UCSD-AML1 (cell line): Measurements from ENCODE around the gene TMED3.

Source experiments
- DNase-seq: peaks from one replicate; lab custom pipeline; 2025; ENCODE audit not compliant: unreplicated experiment; lab: John Stamatoyannopoulos, UW

Gene TMED3

DNA sequence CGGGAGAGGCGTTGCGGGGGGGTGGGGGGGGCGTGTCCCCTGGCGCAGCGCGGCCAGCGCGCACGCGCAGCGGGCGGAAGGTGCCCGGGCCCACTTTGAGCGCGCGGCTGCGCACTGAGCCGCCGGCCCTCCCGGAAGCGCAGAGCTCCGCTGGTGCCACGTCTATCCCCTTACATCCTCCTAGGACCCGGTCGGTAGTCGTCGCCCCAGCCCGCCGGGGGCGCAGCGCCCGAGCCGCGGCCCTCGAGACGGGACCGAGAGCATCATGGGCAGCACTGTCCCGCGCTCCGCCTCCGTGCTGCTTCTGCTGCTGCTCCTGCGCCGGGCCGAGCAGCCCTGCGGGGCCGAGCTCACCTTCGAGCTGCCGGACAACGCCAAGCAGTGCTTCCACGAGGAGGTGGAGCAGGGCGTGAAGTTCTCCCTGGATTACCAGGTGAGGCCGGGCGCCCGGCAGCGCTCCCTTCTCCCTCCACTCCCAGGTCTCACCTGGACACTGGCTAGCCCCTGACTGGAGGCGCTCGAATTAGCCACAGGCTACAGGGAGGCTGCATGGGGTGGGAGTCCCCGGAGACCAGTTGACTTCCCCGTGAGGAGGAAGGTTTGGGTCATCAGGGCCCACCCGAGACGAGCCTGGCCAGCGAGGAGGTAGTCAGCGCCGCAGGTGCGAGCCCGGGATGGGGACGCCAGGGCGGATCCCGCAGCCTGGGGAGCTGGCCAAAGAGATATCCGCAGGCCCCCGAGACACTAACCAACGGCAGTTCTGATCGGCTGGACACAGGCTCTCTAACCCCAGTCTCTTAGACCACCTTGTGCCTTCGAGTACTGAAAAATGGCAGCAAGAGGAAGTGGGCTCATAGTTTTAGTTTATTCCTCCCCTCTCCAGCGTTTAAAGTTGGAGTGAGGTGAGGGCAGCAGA, at the start of gene TMED3:
Gene TMED3 (plus strand): TSS at position 128 of the 916 bp plus-strand sequence. CDS start 138 bp downstream, at position 266.
- DNase-seq: peak; percentile 92

DNA sequence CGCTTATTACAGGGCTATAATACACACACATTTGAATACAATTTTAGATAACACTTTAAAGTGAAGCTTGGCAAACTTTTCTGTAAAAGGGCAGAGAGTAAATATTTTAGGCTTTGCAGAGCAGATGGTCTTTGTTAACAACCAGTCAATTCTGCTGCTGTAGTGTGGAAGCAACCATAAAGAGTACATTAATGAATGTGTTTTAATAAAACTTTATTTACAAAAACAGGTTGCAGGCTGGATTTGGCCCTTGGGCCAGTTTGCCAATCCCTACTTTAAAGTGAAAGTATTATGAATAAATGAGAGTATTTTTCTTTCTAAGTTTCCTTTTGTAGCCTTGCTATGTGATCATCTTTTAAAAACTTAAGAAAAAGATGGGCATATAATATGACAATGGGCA, 49.1 kb upstream of the TMED3 start:
- DNase-seq: no peak

DNA sequence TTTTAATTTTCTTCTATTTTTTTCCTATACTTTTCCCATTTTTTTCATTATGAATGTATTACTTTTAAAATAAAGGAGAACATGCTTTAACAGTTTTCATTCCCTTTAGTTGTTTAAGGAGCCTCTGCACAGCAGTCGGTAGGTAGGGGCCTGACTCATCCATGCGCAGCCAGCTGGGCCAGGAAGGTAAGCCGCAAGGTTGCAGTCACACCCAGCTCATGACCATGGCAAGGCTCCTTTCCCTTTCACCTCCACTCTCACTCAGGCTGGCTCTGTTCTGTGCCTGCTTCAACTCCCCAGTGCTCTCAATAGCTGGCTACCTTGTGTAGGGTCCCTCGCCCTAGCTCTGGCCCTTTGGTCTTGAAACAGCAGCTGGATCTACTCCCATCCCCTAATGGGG, 45.7 kb upstream of the TMED3 start:
- DNase-seq: no peak

DNA sequence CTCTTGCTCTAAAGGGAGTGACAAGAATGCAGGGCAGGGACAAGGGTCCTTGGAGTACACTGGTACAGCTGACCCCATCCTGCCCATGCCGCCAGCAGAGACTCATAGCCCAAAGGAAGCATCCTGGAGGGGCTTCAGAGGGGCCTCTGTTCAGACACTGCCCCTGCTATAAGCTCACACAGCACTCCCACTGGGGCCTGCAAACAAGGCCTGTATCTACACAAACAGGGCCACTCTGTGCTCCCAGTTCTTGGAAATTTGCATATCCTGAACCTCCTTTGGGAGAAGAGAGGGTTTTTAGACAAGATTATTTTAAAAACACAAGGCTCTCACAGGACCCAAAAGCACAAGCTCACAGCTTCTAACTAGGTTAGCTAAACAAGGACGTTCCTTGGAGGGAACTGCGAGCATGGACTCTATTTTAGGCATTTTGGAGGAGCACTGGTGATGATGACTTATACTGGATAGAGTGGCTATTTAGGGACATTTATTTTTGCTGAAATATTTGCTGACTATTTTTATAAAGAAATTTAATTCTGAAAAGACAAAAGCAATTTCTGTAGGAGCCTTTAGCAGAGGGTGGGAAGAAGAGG, 44.8 kb upstream of the TMED3 start:
- no peak for DNase-seq

DNA sequence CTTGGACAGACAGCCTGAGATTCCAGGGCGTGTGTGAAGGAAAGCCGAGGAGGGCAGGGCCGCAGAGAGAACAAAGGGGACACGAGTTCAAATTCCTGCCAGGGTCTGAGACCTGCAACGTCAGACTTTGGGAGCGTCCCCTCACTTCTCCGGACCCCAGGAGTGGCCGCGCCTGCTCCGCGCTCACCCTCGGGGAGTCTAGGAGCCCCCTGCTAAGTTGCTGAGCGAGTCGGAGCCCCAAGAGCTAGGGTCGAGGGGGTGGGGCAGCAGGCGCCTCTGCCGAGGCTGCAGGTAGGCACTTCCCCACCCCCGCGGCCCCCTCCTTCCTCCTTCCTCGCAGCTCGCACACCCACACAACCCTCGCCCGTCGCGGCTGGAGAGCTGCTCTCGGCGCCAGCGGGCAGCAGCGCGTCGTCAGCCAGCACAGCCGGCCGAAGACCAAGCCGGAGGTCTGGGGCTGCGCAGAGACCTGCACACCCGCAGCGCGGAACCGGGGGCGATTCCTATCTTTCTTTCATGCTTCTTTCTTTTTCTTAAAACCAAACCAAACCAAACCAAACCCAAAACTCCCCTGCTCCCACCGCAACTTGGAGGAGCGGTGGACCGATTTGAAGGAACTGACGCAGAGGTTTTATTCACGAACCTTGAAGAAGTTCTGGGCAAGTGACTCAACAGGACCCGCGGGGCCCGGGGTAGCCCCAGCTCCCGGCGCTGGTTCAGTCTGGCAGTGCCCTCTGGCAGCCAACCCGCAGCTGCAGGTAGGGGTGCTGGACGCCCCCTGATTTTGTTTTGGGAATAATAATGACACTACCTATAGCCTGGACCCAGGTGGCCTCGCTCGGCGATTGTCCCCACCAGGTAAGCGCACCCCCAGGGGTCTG, 28.3 kb upstream of the TMED3 start, which contains the start of gene ANKRD34C:
Gene ANKRD34C (plus strand): TSS at position 352 of the 881 bp plus-strand sequence. CDS start 10,563 bp downstream, outside the sequence.
- DNase-seq: no peak

DNA sequence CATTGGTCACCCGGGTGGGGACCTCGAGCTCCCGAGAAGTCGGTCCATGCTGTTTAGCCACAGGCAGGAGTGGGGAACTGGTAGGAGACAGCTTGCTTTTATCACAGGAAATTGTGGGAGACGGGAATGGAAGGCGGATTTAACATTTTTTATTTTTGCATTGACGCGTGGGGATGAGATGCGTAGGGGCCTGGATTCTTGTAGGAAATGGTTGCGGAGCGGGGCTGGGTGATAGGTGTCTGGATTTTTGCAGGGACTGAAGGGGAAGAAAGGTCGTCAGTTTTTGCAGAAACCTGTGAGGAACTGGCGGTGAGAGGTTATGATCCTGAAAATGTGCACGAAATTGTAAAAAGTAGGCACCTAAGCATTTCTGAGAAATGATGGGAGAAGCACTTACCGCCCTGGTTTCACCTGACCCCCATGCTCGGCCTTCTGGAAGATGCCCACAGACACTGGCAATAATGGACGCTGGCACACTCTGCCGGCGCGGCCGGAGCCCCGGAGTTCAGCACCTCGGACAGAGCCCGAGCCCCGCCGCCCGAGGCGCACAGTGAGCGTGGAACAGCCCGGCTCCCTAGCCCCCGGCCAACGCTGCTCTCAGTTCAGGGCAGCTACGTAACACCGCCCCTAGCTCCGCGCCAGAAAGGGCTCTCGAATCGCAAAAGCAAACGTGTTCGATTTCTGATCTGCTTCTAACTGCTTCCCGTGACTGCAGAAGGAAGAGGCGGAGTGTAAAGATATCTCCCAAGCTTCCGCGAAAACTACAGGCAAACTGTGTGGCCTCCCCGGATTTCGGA, 27.5 kb upstream of the TMED3 start:
- DNase-seq: peak; percentile 45

DNA sequence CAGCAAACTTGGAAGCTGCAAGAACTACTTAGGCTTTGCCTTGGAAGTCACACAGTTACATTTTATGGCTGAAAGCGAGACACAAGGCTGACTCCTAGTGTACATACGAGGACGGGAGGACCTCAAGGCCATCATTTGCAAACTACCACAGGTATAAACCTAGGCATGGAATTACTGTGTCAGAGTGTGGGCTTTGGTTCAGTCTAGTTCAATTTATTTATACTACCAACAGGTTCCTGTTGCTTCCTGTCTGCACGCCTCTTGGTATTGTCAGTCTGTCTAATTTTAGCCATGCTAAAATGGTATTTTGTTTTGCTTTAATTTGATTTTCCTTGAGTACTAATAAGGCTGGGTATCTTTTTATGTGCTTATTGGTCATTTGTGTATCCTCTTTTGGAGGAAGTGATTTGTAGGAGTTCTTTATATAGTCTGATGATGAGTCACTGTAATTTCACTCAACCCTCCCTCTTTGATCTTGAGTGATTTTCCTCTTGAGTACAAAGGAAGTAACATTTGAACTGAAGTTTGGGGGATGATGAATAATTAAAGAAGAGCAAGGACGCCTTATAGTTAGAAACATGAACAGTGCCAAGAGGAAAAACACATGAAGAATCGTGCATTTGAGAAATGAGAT, 20.2 kb upstream of the TMED3 start:
- no peak for DNase-seq

DNA sequence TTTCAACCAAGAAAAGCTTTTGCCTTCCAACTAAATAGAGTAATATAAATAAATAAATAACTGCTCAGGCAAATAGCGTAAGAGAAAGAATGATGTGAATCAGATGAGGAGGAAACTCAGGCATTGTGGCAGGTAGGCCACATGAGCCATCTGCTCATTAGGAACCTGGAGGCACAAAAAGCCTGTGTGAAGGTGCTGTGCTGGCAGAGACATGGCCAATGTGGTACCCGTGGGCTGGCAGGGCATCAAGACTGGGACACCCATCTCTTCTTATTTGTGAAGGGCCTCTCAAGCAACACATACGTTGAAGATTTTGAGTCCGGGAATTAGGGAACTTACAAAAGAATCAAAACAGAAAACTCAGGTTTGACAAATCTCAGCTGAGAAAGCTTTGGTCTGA, 18.9 kb upstream of the TMED3 start:
- no peak for DNase-seq

DNA sequence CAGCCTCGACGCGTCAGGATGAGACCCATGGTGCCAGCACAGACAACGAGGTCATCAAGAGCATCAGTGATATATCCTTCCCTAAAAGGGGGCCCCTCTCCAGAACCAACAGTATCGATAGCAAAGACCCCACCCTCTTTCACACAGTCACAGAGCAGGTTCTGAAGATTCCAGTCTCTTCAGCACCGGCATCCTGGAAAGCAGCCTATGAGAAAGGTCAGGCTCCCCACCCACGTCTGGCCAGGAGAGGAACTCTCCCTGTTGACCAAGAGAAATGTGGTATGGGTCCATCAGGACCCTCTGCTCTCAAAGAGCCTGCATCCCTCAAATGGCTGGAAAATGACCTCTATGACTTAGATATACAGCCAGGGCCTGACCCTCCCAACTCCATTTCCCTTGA, 16.8 kb upstream of the TMED3 start:
- no peak for DNase-seq

DNA sequence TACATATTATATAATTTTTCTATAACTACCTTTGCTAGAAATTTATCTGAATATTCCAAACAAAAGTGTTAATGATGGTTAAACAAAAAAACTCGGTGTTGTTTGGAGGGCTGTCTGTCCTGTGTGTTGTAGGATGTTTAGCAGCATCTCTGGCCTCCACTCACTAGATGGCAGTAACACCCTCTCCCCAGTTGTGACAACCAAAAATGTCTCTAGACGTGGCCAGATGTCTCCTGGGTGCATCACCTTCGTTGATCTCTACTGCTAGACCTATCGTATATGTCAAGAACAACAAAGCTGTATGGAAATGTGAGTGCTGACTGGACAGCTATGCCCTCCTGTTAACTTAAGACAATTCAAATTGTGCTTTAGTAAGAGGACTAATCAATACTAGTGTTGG, 14.3 kb upstream of the TMED3 start:
- DNase-seq: no peak

DNA sequence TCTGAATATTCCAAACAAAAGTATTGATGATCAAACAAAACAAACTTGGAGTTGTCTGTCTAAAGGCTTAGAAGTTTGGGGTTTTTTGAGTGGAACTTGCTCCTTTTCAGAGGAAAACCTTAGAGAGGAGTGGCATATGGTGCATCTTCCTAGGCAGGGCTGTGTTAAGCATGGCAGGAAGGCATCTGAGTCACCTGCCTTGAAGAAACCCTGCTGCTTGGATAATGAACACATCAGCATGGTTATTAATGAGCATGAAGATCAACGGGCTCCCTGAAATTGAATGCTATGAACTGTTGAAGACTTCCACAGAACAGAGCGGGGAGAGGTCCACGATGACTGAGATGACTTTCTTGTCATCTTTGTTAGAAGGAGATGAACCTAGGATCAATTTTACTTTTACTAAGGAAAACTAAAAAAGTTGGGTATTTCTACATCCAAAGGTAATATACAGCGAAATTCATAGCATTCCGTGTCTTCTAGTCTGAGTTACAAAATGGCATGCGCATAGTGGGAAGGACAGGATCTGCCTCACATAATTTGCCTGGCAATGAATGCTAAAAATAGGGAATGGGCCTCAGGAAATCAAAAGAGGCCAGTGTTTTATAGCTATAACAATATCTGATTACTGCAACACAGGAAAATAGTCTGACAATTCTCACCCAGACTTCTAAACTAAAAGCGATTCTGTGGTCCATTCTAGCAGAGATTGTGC, 11.6 kb upstream of the TMED3 start:
- DNase-seq: no peak

DNA sequence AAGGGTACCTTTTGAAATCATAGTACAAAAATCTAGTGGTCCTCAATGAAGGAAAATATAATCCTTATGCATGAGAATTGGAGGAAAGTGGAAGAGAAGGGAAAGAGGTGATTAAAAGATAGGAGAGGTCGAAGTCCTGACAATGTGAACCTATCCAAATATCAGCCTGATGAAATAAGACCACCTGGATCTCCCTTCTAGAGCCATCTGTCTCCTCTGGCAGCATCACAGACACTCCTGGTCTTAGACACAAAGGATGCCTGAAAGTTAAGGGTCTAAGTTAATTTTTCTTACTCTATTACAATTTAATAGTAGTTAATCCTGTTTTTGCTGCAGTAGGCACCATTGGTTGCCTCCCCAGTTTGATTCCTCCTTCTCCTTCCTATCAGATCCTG, 11.1 kb upstream of the TMED3 start:
- no peak for DNase-seq

DNA sequence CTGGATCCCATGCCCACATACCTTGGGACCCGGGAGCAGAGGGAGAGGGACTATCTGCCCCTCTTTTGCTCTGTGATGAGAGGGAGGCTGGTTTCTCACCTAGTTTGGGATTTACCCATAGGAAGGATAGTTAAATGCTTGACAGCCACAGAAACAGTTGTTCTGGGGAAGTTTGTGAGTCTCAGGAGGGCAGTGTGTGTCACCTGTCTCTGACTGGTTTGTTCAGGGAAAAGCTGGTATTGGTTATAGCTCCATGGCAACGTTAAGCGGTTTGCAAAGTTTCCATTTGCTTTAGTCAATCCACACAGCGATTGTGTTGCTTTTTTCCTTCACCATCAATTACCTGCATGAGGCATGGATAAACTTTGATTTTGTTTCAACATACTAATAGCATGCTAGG, 3.7 kb upstream of the TMED3 start:
- no peak for DNase-seq

DNA sequence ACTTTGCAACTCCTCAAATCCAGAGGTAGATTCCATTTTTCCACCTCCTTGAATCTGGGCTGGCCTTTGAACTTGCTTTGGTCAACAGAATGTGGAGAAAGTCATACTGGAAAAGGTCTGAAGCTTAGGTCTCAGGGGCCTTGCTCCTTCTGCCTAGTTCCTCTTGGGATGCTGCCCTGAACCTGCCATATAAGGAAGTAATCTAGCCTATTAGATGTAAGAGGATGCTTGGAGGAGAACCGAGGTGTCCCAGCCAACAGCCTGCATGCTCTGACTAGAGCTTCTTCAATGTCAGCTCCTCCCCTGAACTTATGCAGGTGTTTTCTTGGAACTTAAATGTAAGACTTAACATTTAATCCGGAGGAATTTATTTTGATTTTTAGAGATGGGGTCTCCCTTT, 2.0 kb upstream of the TMED3 start:
- DNase-seq: no peak

DNA sequence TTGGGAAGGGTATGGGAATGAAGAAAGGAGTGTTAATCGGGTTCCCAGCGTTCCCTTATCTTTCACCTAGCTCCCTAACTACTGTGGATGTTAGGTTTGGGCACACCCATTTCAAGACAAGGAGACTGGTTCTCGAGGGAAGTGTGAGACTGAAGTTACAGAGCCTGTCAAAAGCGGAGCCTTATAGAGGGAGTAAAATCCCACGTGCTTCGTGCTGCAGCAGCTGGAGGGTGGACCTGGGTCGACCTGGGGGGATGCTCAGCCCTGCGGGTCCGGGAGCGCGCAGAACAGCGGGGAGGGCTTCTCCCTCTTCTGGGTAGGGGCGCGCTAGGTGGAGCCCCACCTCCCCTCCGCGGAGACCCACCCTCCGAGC, 314 bp upstream of the TMED3 start:
- DNase-seq: no peak

DNA sequence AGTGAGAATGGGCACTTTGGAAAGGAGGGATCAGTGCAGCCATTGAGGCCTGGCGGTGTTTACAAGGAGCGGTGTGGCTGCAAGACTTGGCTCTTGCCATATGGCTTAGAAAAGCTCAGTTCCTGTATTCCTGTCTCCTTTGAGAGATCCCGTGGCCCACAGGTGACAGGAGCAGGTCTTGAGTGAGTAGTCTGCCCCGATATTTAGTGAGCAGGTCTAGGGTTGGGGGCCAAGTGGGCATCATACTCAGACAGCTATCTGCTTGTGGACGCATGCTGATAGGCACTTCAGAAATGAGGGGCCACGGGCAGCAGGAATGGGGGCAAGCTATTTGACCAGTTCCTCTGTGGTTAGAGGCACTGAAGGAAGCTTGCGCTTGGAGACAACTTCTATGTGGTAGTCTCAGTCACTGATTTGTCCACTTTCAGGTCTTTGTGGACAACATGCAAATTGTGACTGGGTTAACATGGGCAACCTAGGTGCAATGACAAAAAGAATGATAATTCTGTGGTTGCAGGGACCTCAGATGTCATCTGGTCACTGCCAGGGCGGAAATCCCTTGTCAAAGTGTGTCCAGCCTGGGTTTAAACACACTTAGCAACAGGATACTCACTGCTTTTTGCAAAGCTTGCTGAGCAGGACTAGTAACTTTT, 1.1 kb downstream of the TMED3 start:
- no peak for DNase-seq

DNA sequence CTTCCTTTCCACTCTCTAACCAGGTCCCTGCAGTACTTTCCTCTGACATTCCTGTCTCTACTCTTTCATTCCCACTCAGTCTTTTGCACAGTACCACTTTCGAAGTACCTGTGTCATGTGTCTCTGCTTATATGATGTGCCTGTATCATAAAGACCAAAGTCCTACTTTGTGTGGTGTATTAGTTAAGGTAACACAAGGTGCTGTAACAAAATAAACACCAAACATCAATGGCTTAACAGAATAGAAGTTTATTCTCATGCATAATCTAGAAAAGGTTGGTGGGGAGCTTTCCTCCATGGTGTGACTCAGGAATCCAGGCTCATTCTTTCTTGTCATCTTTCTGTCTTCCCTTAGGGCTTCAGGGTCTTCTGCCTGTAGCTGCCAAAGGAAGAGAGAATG, 3.3 kb downstream of the TMED3 start:
- DNase-seq: no peak

DNA sequence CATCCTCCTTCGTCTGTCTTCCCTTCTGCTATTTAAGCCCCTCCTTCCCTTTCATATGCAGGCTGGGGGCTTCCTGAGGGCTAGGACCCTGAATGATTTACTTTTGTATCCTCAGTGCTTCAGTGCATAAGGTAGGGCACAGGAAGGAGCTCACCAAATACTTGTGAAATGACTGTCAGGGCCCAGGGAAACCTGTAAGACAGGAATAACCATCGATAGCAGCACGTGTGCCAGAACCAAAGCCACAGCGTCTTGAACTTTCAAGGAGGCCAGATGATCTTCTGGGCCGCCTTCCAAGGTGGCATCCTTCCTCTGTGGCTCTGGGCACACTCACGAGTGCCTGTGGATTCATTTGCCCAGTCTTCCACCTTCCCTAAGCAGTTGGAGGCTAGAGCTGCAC, 3.9 kb downstream of the TMED3 start:
- DNase-seq: no peak
